Spleen (tissue), 13 donors: ENCODE results near the gene ITGB5. TPM values are rescaled to one million over a fixed set of nuclear protein-coding genes. Genes with fewer than 3 reads are reported as not detected.
A peak's percentile ranks its signal among the peaks of the same experiment; 100 is the strongest.

ENCODE experiments used
- DNase-seq: peaks from one replicate; pipeline ENCODE4 v3.0.0-alpha.2; 2020
- H3K27ac ChIP-seq, 8 donors: fragments of 200-600 bp; sonication (generic) in 7 of 8; 1 replicate in 4 of 8; 2 replicates in 4 of 8; pipeline versions ENCODE4 v1.5.0 to v1.8.0; 2016 to 2021; ENCODE audit warnings: inconsistent platforms in 4 of 8, mild to moderate bottlenecking in 4 of 8, moderate library complexity in 1 of 8
- H3K27me3 ChIP-seq, 7 donors: fragments of 200-600 bp; sonication (generic) in 6 of 7; replicated peaks in 1 of 7; 1 replicate in 4 of 7; 2 replicates in 3 of 7; pipeline versions ENCODE4 v1.5.0 to v1.8.0; 2016 to 2021; ENCODE audit warnings: inconsistent platforms in 3 of 7, mild to moderate bottlenecking in 1 of 7
- H3K36me3 ChIP-seq, 6 donors: fragments of 200-600 bp; sonication (generic) in 5 of 6; 1 replicate in 4 of 6; 2 replicates in 2 of 6; pipeline versions ENCODE4 v1.5.0 to v1.8.0; 2016 to 2021; ENCODE audit warnings: inconsistent platforms in 2 of 6
- H3K4me1 ChIP-seq, 6 donors: fragments of 200-600 bp; sonication (generic) in 5 of 6; 1 replicate in 3 of 6; 2 replicates in 3 of 6; pipeline versions ENCODE4 v1.5.0 to v1.8.0; 2016 to 2021; ENCODE audit warnings: inconsistent platforms in 3 of 6
- H3K4me3 ChIP-seq, 8 donors: fragments of 200-600 bp; sonication (generic) in 7 of 8; 1 replicate in 4 of 8; 2 replicates in 4 of 8; pipeline versions ENCODE4 v1.5.0 to v1.8.0; 2016 to 2021; ENCODE audit warnings: inconsistent platforms in 4 of 8, mild to moderate bottlenecking in 4 of 8, moderate library complexity in 2 of 8
- H3K9me3 ChIP-seq, 8 donors: fragments of 200-600 bp; sonication (generic) in 7 of 8; 1 replicate in 4 of 8; 2 replicates in 4 of 8; pipeline versions ENCODE4 v1.5.0 to v1.8.0; 2016 to 2021; ENCODE audit warnings: inconsistent platforms in 4 of 8
- POLR2A ChIP-seq, 3 donors: fragments of 450-650 bp; IDR thresholded peaks; one replicate each; pipeline ENCODE4 v1.5.1; 2017; ENCODE audit warnings: antibody characterized with exemption in 3 of 3, mild to moderate bottlenecking in 1 of 3
- POLR2AphosphoS5 ChIP-seq, 3 donors: sonication (generic); formaldehyde crosslinking; IDR thresholded peaks; one replicate each; pipeline ENCODE4 v1.5.1; 2017; ENCODE audit warnings: antibody characterized with exemption in 3 of 3
- WGBS, 5 donors: extraction: QIAGEN DNeasy Blood & Tissue Kit in 3 of 5; methylation state at CpG; one replicate each; pipeline versions ENCODE4 v1.1.5 to v1.1.7; 2013 to 2018; 5-methylcytosine and 5-hydroxymethylcytosine counted together
- intact Hi-C: fragments of 100-400 bp; cut with DNase I; formaldehyde crosslinking; loops from one replicate; pipeline ENCODE4 v1.15.0; 2023; ENCODE audit warnings: low total_unique reads
- long read RNA-seq, 2 donors: transcript quantifications; one replicate each; lab custom pipeline, GENCODE V29; 2026
- polyA plus RNA-seq, 3 donors: library from polyadenylated mRNA; stranded (reverse); fragments of 200-250 nt; gene quantifications; one replicate each; pipeline ENCODE4 v1.2.1, GENCODE V29; 2013
- total RNA-seq, 7 donors: library from RNA; depleted of rRNA in 3 of 7; stranded (reverse); fragments of >200 nt in 3 of 7; fragmentation: NEBNext Ultra II Directional in 4 of 7; extraction: Animal tissue kit (Norgen Biotek cat#: 25700) in 4 of 7; gene quantifications; one replicate each; pipeline versions ENCODE4 v1.1.0 to v1.2.1, GENCODE V29; 2016 to 2021
- TF ChIP-seq, protein P1 (sequence below), 11 experiments: fragments of 200-600 bp in 7 of 11; fragments of 450-650 bp in 4 of 11; sonication (generic) in 4 of 11; IDR thresholded peaks in 8 of 11; conservative IDR thresholded peaks in 3 of 11; 1 replicate in 7 of 11; 2 replicates in 4 of 11; pipeline versions ENCODE4 v1.4.0 to v1.8.0; 2016 to 2021; ENCODE audit warnings: antibody characterized with exemption in 11 of 11, inconsistent platforms in 4 of 11, mild to moderate bottlenecking in 1 of 11
- donor health status: healthy with polysubstance abuse.
- donor health status: DM: no; HTN: no; CAD: no; lungs with moderate emphysema.
- donor health status: DM: no; HTN: no; CAD: no.
- donor health status: Bipolar disorder and iron deficiency.
- donor health status: healthy.
- donor health status: DM: no; HTN: no; CAD: no.
- donor health status: DM: yes; HTN: yes; CAD: no.

Gene ITGB5, protein sequence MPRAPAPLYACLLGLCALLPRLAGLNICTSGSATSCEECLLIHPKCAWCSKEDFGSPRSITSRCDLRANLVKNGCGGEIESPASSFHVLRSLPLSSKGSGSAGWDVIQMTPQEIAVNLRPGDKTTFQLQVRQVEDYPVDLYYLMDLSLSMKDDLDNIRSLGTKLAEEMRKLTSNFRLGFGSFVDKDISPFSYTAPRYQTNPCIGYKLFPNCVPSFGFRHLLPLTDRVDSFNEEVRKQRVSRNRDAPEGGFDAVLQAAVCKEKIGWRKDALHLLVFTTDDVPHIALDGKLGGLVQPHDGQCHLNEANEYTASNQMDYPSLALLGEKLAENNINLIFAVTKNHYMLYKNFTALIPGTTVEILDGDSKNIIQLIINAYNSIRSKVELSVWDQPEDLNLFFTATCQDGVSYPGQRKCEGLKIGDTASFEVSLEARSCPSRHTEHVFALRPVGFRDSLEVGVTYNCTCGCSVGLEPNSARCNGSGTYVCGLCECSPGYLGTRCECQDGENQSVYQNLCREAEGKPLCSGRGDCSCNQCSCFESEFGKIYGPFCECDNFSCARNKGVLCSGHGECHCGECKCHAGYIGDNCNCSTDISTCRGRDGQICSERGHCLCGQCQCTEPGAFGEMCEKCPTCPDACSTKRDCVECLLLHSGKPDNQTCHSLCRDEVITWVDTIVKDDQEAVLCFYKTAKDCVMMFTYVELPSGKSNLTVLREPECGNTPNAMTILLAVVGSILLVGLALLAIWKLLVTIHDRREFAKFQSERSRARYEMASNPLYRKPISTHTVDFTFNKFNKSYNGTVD
- 100 to 1,000 TPM in 5 of 7 donors, 10 to 100 TPM in 2; 71.9 to 227 (median 126) TPM for total RNA-seq
- polyA plus RNA-seq = 10 to 100 TPM in 1 of 3 donors, 1 to 10 TPM in 2; 7.4 to 14.8 (median 9.8) TPM
- long read RNA-seq, donor 1, full-length matches to known transcripts = 16 of 16 reads
- long read RNA-seq, donor 1, partial matches to known transcripts = 0 of 16 reads
- long read RNA-seq, donor 1, other reads (novel, unspliced or antisense) = 0 of 16 reads
- long read RNA-seq, donor 2, full-length matches to known transcripts = 10 of 10 reads
- long read RNA-seq, donor 2, partial matches to known transcripts = 0 of 10 reads
- long read RNA-seq, donor 2, other reads (novel, unspliced or antisense) = 0 of 10 reads

DNA sequence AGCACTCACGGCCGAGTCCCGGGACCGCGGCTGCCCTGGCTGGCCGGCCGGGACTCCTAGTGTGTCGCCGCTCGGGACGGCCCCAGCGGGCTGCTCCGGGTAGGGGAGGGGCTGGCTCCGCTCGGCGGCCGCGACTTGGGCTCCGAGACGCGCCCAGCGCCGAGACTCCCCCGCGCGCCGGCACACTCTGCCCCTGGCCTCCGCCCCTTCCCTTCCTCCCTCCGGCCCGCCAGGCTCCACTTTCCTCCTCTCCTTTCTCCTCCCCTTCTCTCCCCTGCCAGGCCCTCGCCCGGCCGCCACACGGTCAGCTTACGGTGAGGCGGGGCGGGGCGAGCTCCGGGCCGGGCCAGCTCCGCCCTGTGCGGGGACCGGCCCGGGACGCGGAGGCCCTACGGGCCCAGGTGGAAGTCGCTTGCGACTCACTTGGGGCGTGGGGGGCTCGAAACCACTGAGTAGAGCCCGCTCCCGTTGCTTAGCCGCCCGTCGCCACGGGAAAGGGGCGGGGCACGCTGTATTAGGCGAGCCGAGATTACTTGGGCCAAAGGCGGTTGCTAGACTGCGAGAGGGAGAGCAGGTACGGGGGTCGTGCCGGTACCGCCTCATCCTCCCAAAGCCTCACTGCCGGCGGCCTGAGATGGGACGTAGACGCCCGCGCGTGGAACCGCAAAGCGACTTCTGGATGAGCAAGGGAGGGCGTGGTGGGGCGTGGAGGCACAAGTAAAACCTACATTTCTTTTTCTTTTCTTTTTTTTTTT is at the start of gene ITGB5:
Gene ITGB5, minus strand, starts transcription at position 189 of the 755 bp plus-strand sequence. CDS start 365 bp downstream, outside the sequence.
- intact Hi-C loops = no loop called here
- H3K4me1 ChIP-seq = peaks cover 6 to 48% (median 33%) of the 10 kb centered on the region in 6 donors
- TF ChIP-seq POLR2A (IDR thresholded peaks at IDR 0.05) (no peak), POLR2AphosphoS5 (IDR thresholded peaks at IDR 0.05) (peak; percentile 57 to 81 (median 79))
- TF ChIP-seq, protein P1, sequence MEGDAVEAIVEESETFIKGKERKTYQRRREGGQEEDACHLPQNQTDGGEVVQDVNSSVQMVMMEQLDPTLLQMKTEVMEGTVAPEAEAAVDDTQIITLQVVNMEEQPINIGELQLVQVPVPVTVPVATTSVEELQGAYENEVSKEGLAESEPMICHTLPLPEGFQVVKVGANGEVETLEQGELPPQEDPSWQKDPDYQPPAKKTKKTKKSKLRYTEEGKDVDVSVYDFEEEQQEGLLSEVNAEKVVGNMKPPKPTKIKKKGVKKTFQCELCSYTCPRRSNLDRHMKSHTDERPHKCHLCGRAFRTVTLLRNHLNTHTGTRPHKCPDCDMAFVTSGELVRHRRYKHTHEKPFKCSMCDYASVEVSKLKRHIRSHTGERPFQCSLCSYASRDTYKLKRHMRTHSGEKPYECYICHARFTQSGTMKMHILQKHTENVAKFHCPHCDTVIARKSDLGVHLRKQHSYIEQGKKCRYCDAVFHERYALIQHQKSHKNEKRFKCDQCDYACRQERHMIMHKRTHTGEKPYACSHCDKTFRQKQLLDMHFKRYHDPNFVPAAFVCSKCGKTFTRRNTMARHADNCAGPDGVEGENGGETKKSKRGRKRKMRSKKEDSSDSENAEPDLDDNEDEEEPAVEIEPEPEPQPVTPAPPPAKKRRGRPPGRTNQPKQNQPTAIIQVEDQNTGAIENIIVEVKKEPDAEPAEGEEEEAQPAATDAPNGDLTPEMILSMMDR (IDR thresholded peaks at IDR 0.05 in 8 of 11, conservative IDR thresholded peaks at IDR 0.05 in 3 of 11) = no peak
- peaks cover 0 to 53% (median 14%) of the 10 kb centered on the region in 7 donors for H3K27me3 ChIP-seq
- DNase-seq = peak; percentile 86
- WGBS, 5 donors = 1 to 5% (median 3%) methylated on average over 38 to 78 of the region's 78 CpGs
- peak within 1 kb of the TSS; percentile 53 to 86 (median 83) for H3K27ac ChIP-seq
- no peaks in the 10 kb centered on the region for H3K9me3 ChIP-seq
- peak within 1 kb of the TSS; percentile 52 to 90 (median 66) for H3K4me3 ChIP-seq
- H3K36me3 ChIP-seq = no peaks in the 10 kb centered on the region

DNA sequence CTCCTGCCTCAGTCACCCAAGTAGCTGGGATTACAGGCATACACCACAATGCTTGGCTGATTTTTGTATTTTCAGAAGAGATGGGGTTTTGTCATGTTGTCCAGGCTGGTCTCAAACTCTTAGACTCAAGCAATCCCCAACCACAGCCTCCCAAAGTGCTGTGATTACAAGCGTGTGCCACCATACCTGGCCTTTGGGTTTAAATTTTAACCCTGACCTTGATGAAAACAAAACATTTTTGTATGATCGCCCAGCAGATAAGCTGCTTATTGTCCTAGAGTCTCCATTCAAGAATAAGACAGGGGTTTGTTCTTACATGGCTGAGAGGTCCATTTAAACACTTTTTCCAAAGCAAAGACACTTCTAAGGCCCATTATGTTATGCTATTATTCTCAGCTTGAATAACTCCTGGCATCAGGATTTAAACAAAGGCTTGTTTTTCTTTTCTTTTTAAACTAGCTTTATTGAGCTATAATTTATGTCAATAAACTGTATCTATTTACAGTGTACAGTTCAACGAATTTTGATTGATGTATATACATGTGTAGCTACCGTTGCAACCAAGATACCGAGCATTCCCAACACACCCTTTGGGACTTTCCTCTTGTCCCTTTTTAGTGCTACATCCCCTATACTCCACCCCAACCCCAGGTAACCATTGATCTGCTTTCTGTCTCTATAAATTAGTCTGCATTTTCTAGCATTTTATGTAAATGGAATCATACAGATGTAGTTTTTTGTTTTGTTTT is 48.8 kb upstream of the ITGB5 start:
- Histone ChIP-seq H3K36me3 (no peaks in the 10 kb centered on the region), H3K4me1 (no peaks in the 10 kb centered on the region), H3K4me3 (no peak overlapping the region), H3K9me3 (no peaks in the 10 kb centered on the region), H3K27ac (no peak overlapping the region), H3K27me3 (no peaks in the 10 kb centered on the region)
- intact Hi-C loops = no loop called here
- DNase-seq = no peak
- TF ChIP-seq, protein P1 (IDR thresholded peaks at IDR 0.05 in 8 of 11, conservative IDR thresholded peaks at IDR 0.05 in 3 of 11) = no peak
- TF ChIP-seq POLR2A (IDR thresholded peaks at IDR 0.05) (no peak), POLR2AphosphoS5 (IDR thresholded peaks at IDR 0.05) (no peak)
- 82 to 95% (median 85%) methylated on average over 5 of the region's 5 CpGs for WGBS, 5 donors

DNA sequence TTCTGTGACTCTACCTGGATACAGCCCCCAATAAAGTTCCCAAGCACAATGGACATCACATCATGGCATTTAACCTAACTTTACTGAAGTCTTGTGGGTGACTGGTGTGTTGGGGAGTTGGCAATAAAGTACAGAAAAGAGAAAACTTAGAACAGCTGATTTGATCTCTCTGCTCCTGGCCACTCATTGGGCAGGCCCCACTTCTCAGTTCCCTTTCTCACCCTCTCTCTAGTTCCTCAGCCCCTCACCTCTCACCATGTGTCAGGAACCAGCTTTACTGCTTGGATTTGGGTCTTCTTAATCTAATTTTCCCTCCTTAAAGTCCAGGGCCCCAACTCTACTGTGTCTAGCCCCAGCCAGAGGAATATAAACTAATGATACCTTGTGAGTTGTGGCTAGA is 48.1 kb upstream of the ITGB5 start:
- no peak for DNase-seq
- intact Hi-C loops = no loop called here
- H3K4me3 ChIP-seq = no peak overlapping the region
- H3K4me1 ChIP-seq = no peaks in the 10 kb centered on the region
- no peaks in the 10 kb centered on the region for H3K27me3 ChIP-seq
- H3K27ac ChIP-seq = no peak overlapping the region
- H3K36me3 ChIP-seq = no peaks in the 10 kb centered on the region
- H3K9me3 ChIP-seq = no peaks in the 10 kb centered on the region
- no peak for TF ChIP-seq POLR2A (IDR thresholded peaks at IDR 0.05)
- TF ChIP-seq POLR2AphosphoS5 (IDR thresholded peaks at IDR 0.05) = no peak
- TF ChIP-seq, protein P1 (IDR thresholded peaks at IDR 0.05 in 8 of 11, conservative IDR thresholded peaks at IDR 0.05 in 3 of 11) = no peak
